ENCODE measurements around the gene CCL18.

- TF ChIP-seq, protein P1, sequence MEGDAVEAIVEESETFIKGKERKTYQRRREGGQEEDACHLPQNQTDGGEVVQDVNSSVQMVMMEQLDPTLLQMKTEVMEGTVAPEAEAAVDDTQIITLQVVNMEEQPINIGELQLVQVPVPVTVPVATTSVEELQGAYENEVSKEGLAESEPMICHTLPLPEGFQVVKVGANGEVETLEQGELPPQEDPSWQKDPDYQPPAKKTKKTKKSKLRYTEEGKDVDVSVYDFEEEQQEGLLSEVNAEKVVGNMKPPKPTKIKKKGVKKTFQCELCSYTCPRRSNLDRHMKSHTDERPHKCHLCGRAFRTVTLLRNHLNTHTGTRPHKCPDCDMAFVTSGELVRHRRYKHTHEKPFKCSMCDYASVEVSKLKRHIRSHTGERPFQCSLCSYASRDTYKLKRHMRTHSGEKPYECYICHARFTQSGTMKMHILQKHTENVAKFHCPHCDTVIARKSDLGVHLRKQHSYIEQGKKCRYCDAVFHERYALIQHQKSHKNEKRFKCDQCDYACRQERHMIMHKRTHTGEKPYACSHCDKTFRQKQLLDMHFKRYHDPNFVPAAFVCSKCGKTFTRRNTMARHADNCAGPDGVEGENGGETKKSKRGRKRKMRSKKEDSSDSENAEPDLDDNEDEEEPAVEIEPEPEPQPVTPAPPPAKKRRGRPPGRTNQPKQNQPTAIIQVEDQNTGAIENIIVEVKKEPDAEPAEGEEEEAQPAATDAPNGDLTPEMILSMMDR (conservative IDR thresholded peaks at IDR 0.05; ENCODE audit: low read depth, low read length): no peak
- TF ChIP-seq RAD21 (IDR thresholded peaks at IDR 0.05; ENCODE audit: low read length): no peak
- TF ChIP-seq BHLHE40 (IDR thresholded peaks at IDR 0.05; ENCODE audit: low read depth, low read length): no peak
- TF ChIP-seq MAFK (IDR thresholded peaks at IDR 0.05; ENCODE audit: low read depth, low read length): no peak
- no peak for TF ChIP-seq SMC3 (IDR thresholded peaks at IDR 0.05; ENCODE audit: low read depth, low read length)
- no peak for TF ChIP-seq RFX5 (IDR thresholded peaks at IDR 0.05; ENCODE audit: low read depth, low read length)
- TF ChIP-seq, protein P2, sequence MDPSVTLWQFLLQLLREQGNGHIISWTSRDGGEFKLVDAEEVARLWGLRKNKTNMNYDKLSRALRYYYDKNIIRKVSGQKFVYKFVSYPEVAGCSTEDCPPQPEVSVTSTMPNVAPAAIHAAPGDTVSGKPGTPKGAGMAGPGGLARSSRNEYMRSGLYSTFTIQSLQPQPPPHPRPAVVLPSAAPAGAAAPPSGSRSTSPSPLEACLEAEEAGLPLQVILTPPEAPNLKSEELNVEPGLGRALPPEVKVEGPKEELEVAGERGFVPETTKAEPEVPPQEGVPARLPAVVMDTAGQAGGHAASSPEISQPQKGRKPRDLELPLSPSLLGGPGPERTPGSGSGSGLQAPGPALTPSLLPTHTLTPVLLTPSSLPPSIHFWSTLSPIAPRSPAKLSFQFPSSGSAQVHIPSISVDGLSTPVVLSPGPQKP (IDR thresholded peaks at IDR 0.05; ENCODE audit: borderline replicate concordance, low read depth, low read length): no peak
- no peak for TF ChIP-seq MXI1 (IDR thresholded peaks at IDR 0.05; ENCODE audit: borderline replicate concordance, low read depth, low read length)
- TF ChIP-seq POLR2A (IDR thresholded peaks at IDR 0.05; ENCODE audit: low read depth, low read length): no peak
- TF ChIP-seq CHD1 (IDR thresholded peaks at IDR 0.05; ENCODE audit: low read depth, low read length): no peak
- TF ChIP-seq RCOR1 (IDR thresholded peaks at IDR 0.05; ENCODE audit: insufficient replicate concordance, low read length): no peak
Measured at GRCh38 chr17:36024106-36024869, 39.8 kb upstream of the CCL18 start.
